LNCAP (cell line): Measurements from ENCODE around the gene CACNG3.

Experiments used
- CTCF ChIP-seq: fragments of 450-650 bp; IDR thresholded peaks from 2 replicates; pipeline ENCODE4 v1.5.1; 2017; ENCODE audit warnings: mild to moderate bottlenecking

The CACNG3 gene

GRCh38 chr16:24255456-24256371, at the start of gene CACNG3:
Gene CACNG3 (plus strand): TSS chr16:24256335. CDS start chr16:24256755, 420 bp downstream.
- no peak for TF ChIP-seq CTCF

GRCh38 chr16:24206926-24207325, 49.2 kb upstream of the CACNG3 start:
- no peak for TF ChIP-seq CTCF

GRCh38 chr16:24208710-24209109, 47.4 kb upstream of the CACNG3 start:
- no peak for TF ChIP-seq CTCF

- no peak for TF ChIP-seq CTCF
These were observed 41.1 kb upstream of the CACNG3 start for GRCh38 chr16:24214992-24215391.

- TF ChIP-seq CTCF: no peak
These were observed 39.2 kb upstream of the CACNG3 start for GRCh38 chr16:24216961-24217360.

GRCh38 chr16:24217461-24217860, 38.7 kb upstream of the CACNG3 start:
- TF ChIP-seq CTCF: no peak

- no peak for TF ChIP-seq CTCF
These were observed 37.8 kb upstream of the CACNG3 start for GRCh38 chr16:24218299-24218698.
